KMS-11 (cell line): ENCODE results near the gene SAFB2.

Experiments used
- H2AFZ ChIP-seq: fragments of 200-600 bp; sonication (generic); 2 replicates; pipeline ENCODE4 v1.6.1; 2016; ENCODE audit warnings: antibody characterized with exemption, mixed run types, low read depth
- H3K27ac ChIP-seq: fragments of 200-600 bp; sonication (generic); 2 replicates; pipeline ENCODE4 v1.6.1; 2016; ENCODE audit warnings: mild to moderate bottlenecking, mixed run types
- H3K27me3 ChIP-seq: fragments of 200-600 bp; sonication (generic); 2 replicates; pipeline ENCODE4 v1.6.1; 2017; ENCODE audit warnings: mild to moderate bottlenecking, low read depth, mixed run types, moderate library complexity; ENCODE audit not compliant: insufficient read depth
- H3K36me3 ChIP-seq: fragments of 200-600 bp; sonication (generic); 2 replicates; pipeline ENCODE4 v1.6.1; 2017; ENCODE audit warnings: mild to moderate bottlenecking, mixed run types; ENCODE audit not compliant: insufficient read depth
- H3K4me1 ChIP-seq: fragments of 200-600 bp; sonication (generic); 2 replicates; pipeline ENCODE4 v1.6.1; 2016; ENCODE audit warnings: mild to moderate bottlenecking, low read depth, mixed run types; ENCODE audit not compliant: poor library complexity, severe bottlenecking
- H3K4me2 ChIP-seq: fragments of 200-600 bp; sonication (generic); 2 replicates; pipeline ENCODE4 v1.7.0; 2016; ENCODE audit warnings: mild to moderate bottlenecking, mixed run types
- H3K4me3 ChIP-seq: fragments of 200-600 bp; sonication (generic); IDR thresholded peaks from 2 replicates; pipeline ENCODE4 v1.6.1; 2017; ENCODE audit warnings: low read depth, low read length, mixed read lengths; ENCODE audit not compliant: insufficient read depth
- H3K79me2 ChIP-seq: fragments of 200-600 bp; sonication (generic); 2 replicates; pipeline ENCODE4 v1.6.1; 2016; ENCODE audit warnings: low read depth, mixed run types; ENCODE audit not compliant: insufficient read depth
- H3K9ac ChIP-seq: fragments of 200-600 bp; sonication (generic); 2 replicates; pipeline ENCODE4 v1.6.1; 2016; ENCODE audit warnings: mild to moderate bottlenecking, mixed run types
- H4K20me1 ChIP-seq: fragments of 200-600 bp; sonication (generic); 2 replicates; pipeline ENCODE4 v1.6.1; 2016; ENCODE audit warnings: mild to moderate bottlenecking, mixed run types; ENCODE audit not compliant: insufficient read depth
- TF ChIP-seq, protein P1 (sequence below): fragments of 200-600 bp; sonication (generic); conservative IDR thresholded peaks from 2 replicates; pipeline ENCODE4 v1.6.1; 2017; ENCODE audit warnings: low read depth, mild to moderate bottlenecking, antibody characterized with exemption, low read length, moderate library complexity, mixed read lengths

Gene SAFB2

DNA sequence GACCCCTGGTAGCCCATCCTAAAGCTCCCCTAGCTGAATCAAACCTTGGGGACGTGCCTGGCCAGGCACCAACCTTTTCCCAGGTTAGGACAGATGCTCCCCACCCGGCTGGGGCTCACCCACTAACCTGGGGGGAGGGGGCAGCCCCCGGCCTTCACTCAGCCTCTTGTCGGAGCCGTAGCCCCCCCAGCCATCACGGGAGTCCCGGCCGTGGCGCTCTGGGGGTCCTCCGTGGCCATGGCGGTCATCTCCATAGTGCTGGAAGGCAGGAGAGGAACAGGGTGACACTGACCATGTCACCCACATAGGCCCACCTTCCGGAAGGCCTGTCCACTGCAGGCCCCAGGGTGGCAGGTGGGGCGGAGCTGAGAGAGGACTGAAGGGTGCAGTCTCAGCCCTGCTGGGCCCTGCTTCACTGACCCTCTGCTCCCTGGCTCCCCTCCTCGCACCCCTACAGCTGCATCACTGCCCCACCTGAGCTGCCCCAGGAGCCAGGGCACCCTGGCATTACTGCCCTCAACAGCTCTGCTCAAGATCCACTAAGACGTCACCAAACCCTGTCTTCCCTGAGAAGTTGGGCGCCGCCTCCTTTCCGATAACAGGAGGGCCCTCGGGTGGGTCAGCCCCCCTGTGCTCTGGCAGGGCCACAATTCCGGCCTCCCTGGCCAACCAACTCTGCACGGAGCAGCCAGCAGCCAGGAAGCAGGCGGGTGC is 32.3 kb downstream of the SAFB2 start:
- Histone ChIP-seq H3K9ac (no peak overlapping the region), H2AFZ (no peak overlapping the region), H3K36me3 (peaks cover 5% of the 10 kb centered on the region; the same call in 1 of the 2 replicates), H3K27ac (no peak overlapping the region), H3K4me1 (no peaks in the 10 kb centered on the region), H3K79me2 (no peaks in the 10 kb centered on the region), H3K4me2 (no peak overlapping the region), H4K20me1 (no peaks in the 10 kb centered on the region), H3K4me3 (no peak overlapping the region), H3K27me3 (no peaks in the 10 kb centered on the region)
- TF ChIP-seq, protein P1, sequence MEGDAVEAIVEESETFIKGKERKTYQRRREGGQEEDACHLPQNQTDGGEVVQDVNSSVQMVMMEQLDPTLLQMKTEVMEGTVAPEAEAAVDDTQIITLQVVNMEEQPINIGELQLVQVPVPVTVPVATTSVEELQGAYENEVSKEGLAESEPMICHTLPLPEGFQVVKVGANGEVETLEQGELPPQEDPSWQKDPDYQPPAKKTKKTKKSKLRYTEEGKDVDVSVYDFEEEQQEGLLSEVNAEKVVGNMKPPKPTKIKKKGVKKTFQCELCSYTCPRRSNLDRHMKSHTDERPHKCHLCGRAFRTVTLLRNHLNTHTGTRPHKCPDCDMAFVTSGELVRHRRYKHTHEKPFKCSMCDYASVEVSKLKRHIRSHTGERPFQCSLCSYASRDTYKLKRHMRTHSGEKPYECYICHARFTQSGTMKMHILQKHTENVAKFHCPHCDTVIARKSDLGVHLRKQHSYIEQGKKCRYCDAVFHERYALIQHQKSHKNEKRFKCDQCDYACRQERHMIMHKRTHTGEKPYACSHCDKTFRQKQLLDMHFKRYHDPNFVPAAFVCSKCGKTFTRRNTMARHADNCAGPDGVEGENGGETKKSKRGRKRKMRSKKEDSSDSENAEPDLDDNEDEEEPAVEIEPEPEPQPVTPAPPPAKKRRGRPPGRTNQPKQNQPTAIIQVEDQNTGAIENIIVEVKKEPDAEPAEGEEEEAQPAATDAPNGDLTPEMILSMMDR, result no peak

DNA sequence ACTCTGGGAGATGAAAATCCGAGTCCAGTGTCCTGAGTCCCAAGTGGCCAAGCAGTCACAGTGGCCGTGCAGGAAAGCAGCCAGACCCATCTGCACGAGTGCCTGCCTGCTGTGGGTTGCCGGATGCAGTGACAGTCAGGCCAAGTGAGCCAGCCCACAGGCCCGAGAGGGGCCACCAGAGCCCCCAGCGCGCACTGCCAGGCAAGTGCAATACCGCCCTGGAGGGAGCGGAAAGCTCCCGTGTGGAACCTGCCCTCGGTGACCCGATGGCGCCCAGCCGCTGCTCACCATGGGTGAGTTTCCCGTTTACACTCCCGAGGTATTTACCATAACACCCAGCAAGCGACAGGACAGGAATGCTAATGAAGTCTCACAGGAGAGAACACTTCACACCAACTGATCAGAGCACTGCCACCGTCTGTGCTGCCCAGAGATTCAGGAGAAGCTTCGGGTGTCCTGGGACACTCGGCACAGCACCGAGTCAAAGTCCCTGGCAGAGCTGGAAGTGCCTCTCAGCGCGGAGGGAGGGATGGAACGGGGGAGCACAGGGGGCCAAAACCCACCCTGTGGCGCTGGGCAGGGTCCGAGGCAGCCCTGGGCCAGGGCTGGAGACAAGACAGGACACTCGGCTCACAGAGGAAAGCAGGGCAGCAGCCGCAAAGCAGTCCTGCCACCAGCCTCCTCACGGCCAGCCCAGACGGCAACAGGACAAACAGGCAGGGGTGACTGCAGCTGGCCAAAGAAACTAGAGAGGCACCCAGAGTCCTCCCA is 33.5 kb downstream of the SAFB2 start:
- no peak overlapping the region for H3K4me3 ChIP-seq
- no peaks in the 10 kb centered on the region for H4K20me1 ChIP-seq
- H3K79me2 ChIP-seq, result no peaks in the 10 kb centered on the region
- no peak overlapping the region for H2AFZ ChIP-seq
- no peaks in the 10 kb centered on the region for H3K27me3 ChIP-seq
- TF ChIP-seq, protein P1, result no peak
- H3K9ac ChIP-seq, result no peak overlapping the region
- no peaks in the 10 kb centered on the region for H3K4me1 ChIP-seq
- peaks cover 5% of the 10 kb centered on the region; the same call in 1 of the 2 replicates for H3K36me3 ChIP-seq
- no peak overlapping the region for H3K4me2 ChIP-seq
- no peak overlapping the region for H3K27ac ChIP-seq

DNA sequence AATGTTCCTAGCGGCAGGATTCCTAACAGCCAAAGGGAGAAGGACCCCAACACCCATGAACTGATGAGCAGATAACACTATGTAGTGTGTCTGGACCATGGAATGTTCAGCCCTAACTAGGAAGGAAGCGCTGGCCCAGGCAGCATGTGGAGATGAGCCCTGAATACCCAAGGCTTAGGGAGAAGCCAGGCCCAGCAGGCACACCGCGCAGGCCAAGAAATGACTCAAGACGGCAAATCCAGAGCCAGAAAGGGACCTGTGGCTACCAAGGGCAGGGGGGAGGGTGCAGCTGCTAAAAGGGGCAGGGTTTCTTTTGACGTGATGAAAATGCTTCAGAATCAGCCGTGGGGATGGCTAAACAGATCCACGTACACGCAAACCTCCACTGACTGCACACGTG is 34.1 kb downstream of the SAFB2 start:
- TF ChIP-seq, protein P1, result no peak
- no peaks in the 10 kb centered on the region for H3K79me2 ChIP-seq
- H3K4me1 ChIP-seq, result no peaks in the 10 kb centered on the region
- no peaks in the 10 kb centered on the region for H4K20me1 ChIP-seq
- no peak overlapping the region for H3K9ac ChIP-seq
- no peak overlapping the region for H3K4me3 ChIP-seq
- no peaks in the 10 kb centered on the region for H3K27me3 ChIP-seq
- H3K36me3 ChIP-seq, result peaks cover 5% of the 10 kb centered on the region; the same call in 1 of the 2 replicates
- no peak overlapping the region for H2AFZ ChIP-seq
- H3K27ac ChIP-seq, result no peak overlapping the region
- H3K4me2 ChIP-seq, result no peak overlapping the region

DNA sequence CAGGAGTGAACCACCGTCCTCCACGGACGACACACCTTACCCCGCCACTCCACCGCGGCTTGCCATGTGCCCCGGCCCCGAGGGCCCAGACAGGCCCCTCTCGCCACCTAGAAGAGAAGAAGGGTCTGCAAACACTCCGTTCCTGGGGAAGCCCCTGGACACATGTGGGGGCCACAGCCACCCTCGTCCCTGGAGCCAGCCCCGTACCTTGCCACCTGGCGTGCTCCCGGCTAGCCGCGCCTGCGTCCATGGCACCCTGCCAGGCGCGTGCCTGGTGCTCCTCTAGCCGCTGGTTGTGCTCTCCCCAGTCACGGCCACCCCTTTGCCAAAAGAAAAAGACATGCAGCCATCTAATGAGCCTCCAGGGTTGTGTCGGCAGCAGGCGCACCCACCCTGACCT is 34.9 kb downstream of the SAFB2 start:
- no peak overlapping the region for H3K4me3 ChIP-seq
- no peaks in the 10 kb centered on the region for H3K27me3 ChIP-seq
- H3K36me3 ChIP-seq, result no peaks in the 10 kb centered on the region; the same call in 1 of the 2 replicates
- no peak overlapping the region for H3K4me2 ChIP-seq
- H2AFZ ChIP-seq, result no peak overlapping the region
- no peaks in the 10 kb centered on the region for H3K79me2 ChIP-seq
- no peaks in the 10 kb centered on the region for H3K4me1 ChIP-seq
- H4K20me1 ChIP-seq, result no peaks in the 10 kb centered on the region
- no peak overlapping the region for H3K9ac ChIP-seq
- TF ChIP-seq, protein P1, result no peak
- H3K27ac ChIP-seq, result no peak overlapping the region
